H9 (cell line): ENCODE measurements around the gene ERMAP. TPM values are rescaled to one million over a fixed set of nuclear protein-coding genes. Genes with fewer than 3 reads are reported as not detected.
A peak's percentile ranks its signal among the peaks of the same experiment; 100 is the strongest.

Experiments used
- DNase-seq: peaks from one replicate; pipeline ENCODE4 v3.0.0-alpha.2; 2017
- H2AFZ ChIP-seq: one replicate; pipeline ENCODE4 v1.6.1; 2013; ENCODE audit warnings: mild to moderate bottlenecking, low read length, control low read depth, moderate library complexity
- H2AK5ac ChIP-seq: 2 replicates; pipeline ENCODE4 v1.6.1; 2013; ENCODE audit warnings: low read length, control low read depth, mixed read lengths; ENCODE audit not compliant: insufficient read length
- H2BK120ac ChIP-seq: one replicate; pipeline ENCODE4 v1.6.1; 2013; ENCODE audit warnings: low read depth, mild to moderate bottlenecking, low read length, control low read depth, inconsistent platforms; ENCODE audit not compliant: poor library complexity, severe bottlenecking
- H2BK12ac ChIP-seq: 2 replicates; pipeline ENCODE4 v1.6.1; 2013; ENCODE audit warnings: low read length, control low read depth, mixed read lengths, low read depth; ENCODE audit not compliant: insufficient read length
- H2BK15ac ChIP-seq: 2 replicates; pipeline ENCODE4 v1.6.1; 2013; ENCODE audit warnings: low read depth, low read length, control low read depth
- H2BK20ac ChIP-seq: one replicate; pipeline ENCODE4 v1.6.1; 2013; ENCODE audit warnings: low read depth, mild to moderate bottlenecking, low read length, control low read depth, inconsistent platforms; ENCODE audit not compliant: poor library complexity, severe bottlenecking
- H2BK5ac ChIP-seq: 2 replicates; pipeline ENCODE4 v1.6.1; 2013; ENCODE audit warnings: low read length, control low read depth, mixed read lengths; ENCODE audit not compliant: insufficient read length
- H3K14ac ChIP-seq: 2 replicates; pipeline ENCODE4 v1.6.1; 2013; ENCODE audit warnings: low read length, control low read depth; ENCODE audit not compliant: insufficient read depth
- H3K18ac ChIP-seq: 2 replicates; pipeline ENCODE4 v1.6.1; 2013; ENCODE audit warnings: low read depth, mild to moderate bottlenecking, mixed read lengths, low read length, control low read depth; ENCODE audit not compliant: insufficient read length
- H3K23ac ChIP-seq: 2 replicates; pipeline ENCODE4 v1.6.1; 2013; ENCODE audit warnings: low read length, control low read depth, mixed read lengths, low read depth; ENCODE audit not compliant: insufficient read length
- H3K23me2 ChIP-seq: 2 replicates; pipeline ENCODE4 v1.6.1; 2013; ENCODE audit warnings: low read depth, mild to moderate bottlenecking, mixed read lengths, low read length, control low read depth; ENCODE audit not compliant: insufficient read length, poor library complexity, severe bottlenecking
- H3K27ac ChIP-seq: 2 replicates; pipeline ENCODE4 v1.5.1; 2013; ENCODE audit warnings: low read length, control low read depth, mixed read lengths, low read depth; ENCODE audit not compliant: insufficient read length
- H3K27me3 ChIP-seq: 2 replicates; pipeline ENCODE4 v1.6.1; 2013; ENCODE audit warnings: low read length, control low read depth, inconsistent platforms; ENCODE audit not compliant: insufficient read depth
- H3K4ac ChIP-seq: 2 replicates; pipeline ENCODE4 v1.6.1; 2013; ENCODE audit warnings: low read depth, mild to moderate bottlenecking, control low read depth, inconsistent platforms, low read length, moderate library complexity
- H3K4me1 ChIP-seq: 2 replicates; pipeline ENCODE4 v1.6.1; 2013; ENCODE audit warnings: low read length, control low read depth, inconsistent platforms; ENCODE audit not compliant: insufficient read depth
- H3K4me2 ChIP-seq: 2 replicates; pipeline ENCODE4 v1.6.1; 2013; ENCODE audit warnings: low read length, control low read depth, mixed read lengths; ENCODE audit not compliant: insufficient read length, insufficient read depth
- H3K56ac ChIP-seq: 2 replicates; pipeline ENCODE4 v1.6.1; 2013; ENCODE audit warnings: low read depth, mild to moderate bottlenecking, mixed read lengths, low read length, control low read depth; ENCODE audit not compliant: insufficient read length
- H3K79me1 ChIP-seq: 2 replicates; pipeline ENCODE4 v1.6.1; 2013; ENCODE audit warnings: low read depth, mild to moderate bottlenecking, moderate library complexity, low read length, control low read depth, inconsistent platforms; ENCODE audit not compliant: insufficient read depth, poor library complexity, severe bottlenecking
- H3K79me2 ChIP-seq: 2 replicates; pipeline ENCODE4 v1.6.1; 2013; ENCODE audit warnings: low read length, control low read depth, inconsistent platforms; ENCODE audit not compliant: insufficient read depth
- H3K9ac ChIP-seq: 2 replicates; pipeline ENCODE4 v1.6.1; 2013; ENCODE audit warnings: low read length, control low read depth, mixed read lengths; ENCODE audit not compliant: insufficient read length; ENCODE audit errors: extremely low read depth
- H3K9me3 ChIP-seq: one replicate; pipeline ENCODE4 v1.6.1; 2013; ENCODE audit warnings: low read depth, low read length, inconsistent platforms; ENCODE audit not compliant: control insufficient read depth
- H3T11ph ChIP-seq: one replicate; pipeline ENCODE4 v1.6.1; 2013; ENCODE audit warnings: mild to moderate bottlenecking, low read length, control low read depth, inconsistent platforms
- H4K20me1 ChIP-seq: one replicate; pipeline ENCODE4 v1.6.1; 2013; ENCODE audit not compliant: control insufficient read depth, insufficient read length, insufficient read depth
- H4K5ac ChIP-seq: 2 replicates; pipeline ENCODE4 v1.6.1; 2013; ENCODE audit warnings: low read depth, mild to moderate bottlenecking, mixed read lengths, low read length, control low read depth; ENCODE audit not compliant: insufficient read length
- H4K8ac ChIP-seq: replicated peaks from 2 replicates; pipeline ENCODE4 v1.6.1; 2013; ENCODE audit warnings: low read length, control low read depth, mixed read lengths, low read depth; ENCODE audit not compliant: insufficient read length
- H4K91ac ChIP-seq: 2 replicates; pipeline ENCODE4 v1.6.1; 2013; ENCODE audit warnings: low read depth, mild to moderate bottlenecking, moderate library complexity, mixed read lengths, low read length, control low read depth; ENCODE audit not compliant: insufficient read length
- H3K27ac Mint-ChIP-seq, 3 experiments: 2 replicates in 2 of 3; 3 replicates in 1 of 3; pipeline ENCODE4 v1.8.0; 2020 to 2021; ENCODE audit warnings: mixed read lengths in 3 of 3, mild to moderate bottlenecking in 1 of 3, moderate library complexity in 1 of 3
- H3K27me3 Mint-ChIP-seq: 2 replicates; pipeline ENCODE4 v1.8.0; 2021; ENCODE audit warnings: low read depth, mild to moderate bottlenecking, moderate library complexity, mixed read lengths
- H3K36me3 Mint-ChIP-seq, 3 experiments: 2 replicates in 2 of 3; 3 replicates in 1 of 3; pipeline ENCODE4 v1.8.0; 2020 to 2021; ENCODE audit warnings: low read depth in 3 of 3, mixed read lengths in 3 of 3; ENCODE audit not compliant: insufficient read depth in 1 of 3
- H3K4me1 Mint-ChIP-seq, 2 experiments: 2 replicates each; pipeline ENCODE4 v1.8.0; 2020; ENCODE audit warnings: mixed read lengths in 2 of 2
- H3K4me3 Mint-ChIP-seq, 2 experiments: 2 replicates in 1 of 2; 3 replicates in 1 of 2; pipeline ENCODE4 v1.8.0; 2020 to 2021; ENCODE audit warnings: mild to moderate bottlenecking in 2 of 2, mixed read lengths in 2 of 2, moderate library complexity in 1 of 2
- H3K9me3 Mint-ChIP-seq, 2 experiments: 2 replicates in 1 of 2; 3 replicates in 1 of 2; pipeline ENCODE4 v1.8.0; 2020; ENCODE audit warnings: mild to moderate bottlenecking in 2 of 2, mixed read lengths in 2 of 2, moderate library complexity in 1 of 2
- CTCF ChIP-seq: fragments of 200-600 bp; sonication (generic); conservative IDR thresholded peaks from 3 replicates; pipeline ENCODE4 v1.8.0; 2021; ENCODE audit warnings: antibody characterized with exemption, mild to moderate bottlenecking
- WGBS: extraction: QIAGEN DNeasy Blood & Tissue Kit; methylation state at CpG from one replicate; pipeline ENCODE4 v1.1.7; 2013; ENCODE audit warnings: missing lambda C conversion rate, low lambda C conversion rate, mixed read lengths; ENCODE audit not compliant: insufficient read length; ENCODE audit errors: extremely low coverage; 5-methylcytosine and 5-hydroxymethylcytosine counted together
- total RNA-seq: library from RNA; stranded (reverse); gene quantifications from 2 replicates; pipeline ENCODE4 v1.2.1, GENCODE V29; 2021

Gene ERMAP
- total RNA-seq, 1 experiment from 2014 or later = 4.5 TPM

- Mint-ChIP-seq H3K27ac (peak overlapping the region; percentile 9 to 63 (median 33)), H3K36me3 (peaks cover 34 to 52% (median 36%) of the 10 kb centered on the region in 3 experiments), H3K4me3 (peak overlapping the region; percentile 93 to 94), H3K27me3 (no peaks in the 10 kb centered on the region), H3K4me1 (peaks cover 20 to 25% of the 10 kb centered on the region in 2 experiments), H3K9me3 (peaks cover 0 to 3% of the 10 kb centered on the region in 2 experiments; a peak in 3 of 5 replicates)
- Histone ChIP-seq H4K8ac (no peak overlapping the region), H3K4me2 (peak overlapping the region; percentile 86), H3K27me3 (no peaks in the 10 kb centered on the region), H2BK20ac (no peak overlapping the region), H4K91ac (no peak overlapping the region), H3K14ac (no peak overlapping the region), H2AFZ (no peak overlapping the region), H2BK12ac (no peak overlapping the region), H3K4ac (no peak overlapping the region), H3K18ac (no peak overlapping the region), H2BK15ac (no peak overlapping the region), H3K23me2 (peaks cover 6% of the 10 kb centered on the region), H3K9me3 (no peaks in the 10 kb centered on the region), H3K27ac (no peak overlapping the region), H3K79me1 (peaks cover 4% of the 10 kb centered on the region), H2BK5ac (no peak overlapping the region), H3T11ph (no peak overlapping the region), H3K9ac (peak overlapping the region; percentile 67), H3K23ac (no peak overlapping the region), H2AK5ac (no peak overlapping the region), H3K56ac (no peak overlapping the region), H3K79me2 (no peaks in the 10 kb centered on the region; the same call in 1 of the 2 replicates), H2BK120ac (no peak overlapping the region), H3K4me1 (peaks cover 2% of the 10 kb centered on the region; the same call in 1 of the 2 replicates), H4K20me1 (no peaks in the 10 kb centered on the region), H4K5ac (no peak overlapping the region)
- DNase-seq = no peak
- WGBS = no CpG with 5 or more reads among the region's 6 CpGs
- TF ChIP-seq CTCF = no peak
Measured at GRCh38 chr1:42847111-42847595, 30.2 kb downstream of the ERMAP start.
